ENCODE data around the gene PMEPA1. TPM values are rescaled to one million over a fixed set of nuclear protein-coding genes. Genes with fewer than 3 reads are reported as not detected.

PMEPA1 gene
- polyA plus RNA-seq, 1 donor, result 31.7 TPM

GRCh38 chr20:57605878-57606277 is 103.9 kb downstream of the PMEPA1 start:
- DNase-seq, result no peak

DNA sequence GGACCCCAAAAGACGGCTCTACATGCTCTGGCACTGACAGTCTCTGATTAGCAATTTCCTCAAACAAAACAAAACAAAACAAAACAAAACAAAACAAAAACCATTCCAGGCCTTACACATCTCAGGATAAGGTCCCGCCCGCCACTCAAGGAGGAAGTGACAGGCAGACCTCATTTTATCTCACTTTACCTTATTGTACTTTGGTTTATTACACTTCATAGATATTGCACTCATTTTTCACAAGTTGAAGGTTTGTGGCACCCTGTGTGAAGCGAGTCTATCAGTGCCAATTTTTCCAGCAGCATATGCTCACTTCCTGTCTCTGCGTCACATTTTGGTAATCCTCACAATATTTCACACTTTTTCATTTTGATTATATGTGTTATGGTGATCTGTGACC is 104.8 kb downstream of the PMEPA1 start:
- DNase-seq, result no peak

DNA sequence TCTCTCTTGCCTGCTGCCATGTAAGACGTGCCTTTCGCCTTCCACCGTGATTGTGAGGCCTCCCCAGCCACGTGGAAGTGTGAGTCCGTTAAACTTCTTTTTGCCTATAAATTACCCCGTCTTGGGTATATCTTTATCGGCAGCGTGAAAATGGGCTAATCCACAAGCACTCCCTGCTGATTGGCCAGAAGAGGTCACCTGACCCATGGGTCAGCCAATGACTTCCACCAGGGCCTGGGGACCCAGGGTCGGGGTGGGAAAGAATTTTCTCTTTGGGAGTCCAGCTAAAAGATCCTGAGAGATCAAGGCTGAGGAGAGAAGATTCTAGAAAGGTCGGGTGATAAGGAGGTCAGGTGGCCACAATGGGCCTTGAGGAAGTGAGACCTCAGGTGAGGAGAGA is 106.7 kb downstream of the PMEPA1 start:
- no peak for DNase-seq

DNA sequence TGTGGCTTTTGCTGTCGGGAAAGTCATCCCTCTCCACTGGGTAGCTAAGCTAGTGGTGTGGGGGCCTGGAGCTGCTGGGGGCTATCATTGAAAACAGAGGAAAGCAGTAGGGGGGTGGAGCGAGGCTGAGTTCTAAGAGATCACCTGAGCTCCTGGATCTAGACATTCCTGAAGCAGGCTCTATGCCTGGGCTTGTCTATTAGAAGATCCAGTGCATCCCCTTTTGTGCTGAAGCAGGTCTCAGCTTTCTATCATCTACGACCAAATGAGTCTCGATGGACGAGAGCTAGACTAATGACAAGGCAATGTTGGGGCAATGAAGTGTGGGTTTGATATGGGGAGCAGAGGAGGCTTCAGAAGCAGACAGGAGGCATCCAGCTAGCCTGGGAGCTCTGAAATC is 108.1 kb downstream of the PMEPA1 start:
- DNase-seq, result no peak

- DNase-seq, result no peak
Observed at GRCh38 chr20:57601211-57601570, 108.6 kb downstream of the PMEPA1 start.

- no peak for DNase-seq
Observed at GRCh38 chr20:57600320-57601210, 109.2 kb downstream of the PMEPA1 start.

DNA sequence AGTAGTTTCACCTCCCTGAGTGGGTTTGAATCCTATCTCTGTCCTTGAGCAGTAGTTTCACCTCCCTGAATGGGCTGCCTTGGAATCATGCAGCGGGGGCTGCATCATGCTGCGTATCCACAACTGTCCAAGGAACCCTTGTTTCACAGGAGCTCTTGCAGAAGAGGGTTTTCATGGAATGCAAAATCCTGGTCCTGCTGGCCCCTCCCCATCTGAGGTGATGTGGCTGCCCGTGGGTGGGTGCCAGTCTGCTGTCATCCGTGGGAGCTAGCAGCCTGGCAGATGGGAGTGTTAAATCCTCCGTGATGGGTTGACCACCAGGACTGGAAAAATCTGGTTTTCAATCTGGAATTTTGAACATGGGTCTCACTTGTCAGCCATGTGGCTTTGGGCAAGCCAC is 111.3 kb downstream of the PMEPA1 start:
- no peak for DNase-seq

Other genes with a start within 250 kb of the PMEPA1 start
- gene CTCFL, start 184.9 kb downstream of the PMEPA1 start, polyA plus RNA-seq (ENCODE audit: insufficient read length), result 0.21 TPM
- 3.2 TPM for gene PCK1, start 148.9 kb downstream of the PMEPA1 start, polyA plus RNA-seq (ENCODE audit: insufficient read length)
- not detected for gene ZBP1, start 89.6 kb downstream of the PMEPA1 start, polyA plus RNA-seq (ENCODE audit: insufficient read length)

Data from hindlimb muscle (tissue), 1 donor.